HG02884 (cell line): ENCODE data around the gene EVC2.

Experiments
- ATAC-seq: cut with Tn5 transposase; IDR thresholded peaks from one replicate; pipeline ENCODE4 v1.9.1; 2021; ENCODE audit warnings: mild to moderate bottlenecking, moderate library complexity; ENCODE audit not compliant: unreplicated experiment

EVC2 gene

DNA sequence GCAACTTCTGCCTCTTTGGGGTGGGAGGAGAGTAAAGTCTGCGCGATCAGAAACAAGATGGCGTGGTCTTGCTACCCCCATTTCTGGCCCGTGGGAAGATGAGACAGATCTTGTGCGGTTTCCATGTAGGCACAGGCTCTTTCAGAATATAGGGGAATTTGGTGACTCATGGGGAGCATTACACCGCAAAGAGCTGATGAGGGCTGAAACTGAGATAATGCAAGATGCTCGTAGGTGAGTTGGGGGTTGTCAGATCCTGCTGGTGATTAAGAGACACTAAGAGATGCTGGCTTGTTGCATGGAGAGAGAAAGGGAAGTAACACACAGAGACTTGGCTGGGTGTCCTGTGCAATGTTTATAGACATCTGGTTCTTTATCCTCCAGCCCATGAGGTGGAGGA lies 4.2 kb upstream of the EVC2 start:
- ATAC-seq = no peak

DNA sequence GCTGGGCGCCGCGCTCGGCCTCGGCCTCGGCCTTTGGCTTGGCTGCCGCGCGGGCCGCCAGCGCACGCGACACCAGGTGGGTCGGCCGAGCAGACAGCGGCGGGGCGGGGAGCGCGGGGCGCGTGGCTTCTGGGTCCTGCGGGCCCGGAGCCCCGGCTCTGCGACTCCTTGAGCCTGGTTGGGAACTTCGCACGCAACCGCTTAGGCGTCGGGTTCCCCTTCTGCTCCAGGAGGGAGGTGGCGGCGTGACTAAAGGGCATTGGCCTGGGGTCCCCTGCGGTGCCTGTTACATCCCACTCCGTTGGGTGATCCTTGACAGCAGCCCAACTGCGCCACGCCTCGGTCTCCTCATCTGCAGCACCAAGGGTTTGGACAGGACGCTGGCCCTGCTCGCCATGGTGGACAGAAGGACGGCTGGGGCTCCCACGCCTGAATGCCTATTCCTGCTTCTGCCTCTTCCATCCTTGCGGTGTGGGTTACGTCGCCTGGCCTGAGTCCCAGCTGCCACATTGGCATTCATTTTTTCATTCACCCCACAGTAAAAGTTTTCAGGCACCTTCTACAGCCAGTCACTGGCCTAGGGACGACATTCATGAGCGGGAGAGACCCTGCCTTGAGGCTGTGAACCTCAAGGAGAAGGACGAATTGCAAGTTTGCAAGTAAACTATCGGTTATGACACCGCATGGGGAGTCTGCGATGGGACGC lies 3.3 kb upstream of the EVC2 start:
- ATAC-seq = no peak

DNA sequence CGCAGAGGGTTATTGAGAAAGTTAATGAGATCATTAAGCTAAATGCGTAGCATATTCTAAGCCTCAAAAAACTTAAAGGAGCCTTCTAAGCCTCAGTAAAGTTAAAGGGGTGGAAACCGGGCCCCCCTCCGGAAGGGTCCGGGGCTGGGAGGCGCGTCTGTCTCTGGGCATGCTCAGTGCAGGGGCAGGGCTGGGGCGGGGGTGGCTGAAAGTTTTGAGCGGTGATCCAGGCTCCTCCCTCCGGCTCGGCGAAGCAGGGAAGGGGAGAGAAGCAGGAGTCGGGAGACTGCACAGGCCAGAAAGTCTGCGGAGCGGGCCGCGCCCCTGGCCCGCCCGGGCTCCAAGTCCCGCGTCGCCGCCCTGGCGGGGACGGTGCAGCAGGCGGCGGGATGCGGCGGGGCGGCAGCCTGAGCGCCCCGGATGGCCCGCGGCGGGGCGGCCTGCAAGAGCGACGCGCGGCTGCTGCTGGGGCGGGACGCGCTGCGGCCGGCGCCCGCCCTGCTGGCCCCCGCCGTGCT lies 2.7 kb upstream of the EVC2 start, which contains the start of gene EVC:
TSS of gene EVC (plus strand) at position 241 of the 518 bp plus-strand sequence. CDS start at position 421, 180 bp downstream.
- no peak for ATAC-seq

DNA sequence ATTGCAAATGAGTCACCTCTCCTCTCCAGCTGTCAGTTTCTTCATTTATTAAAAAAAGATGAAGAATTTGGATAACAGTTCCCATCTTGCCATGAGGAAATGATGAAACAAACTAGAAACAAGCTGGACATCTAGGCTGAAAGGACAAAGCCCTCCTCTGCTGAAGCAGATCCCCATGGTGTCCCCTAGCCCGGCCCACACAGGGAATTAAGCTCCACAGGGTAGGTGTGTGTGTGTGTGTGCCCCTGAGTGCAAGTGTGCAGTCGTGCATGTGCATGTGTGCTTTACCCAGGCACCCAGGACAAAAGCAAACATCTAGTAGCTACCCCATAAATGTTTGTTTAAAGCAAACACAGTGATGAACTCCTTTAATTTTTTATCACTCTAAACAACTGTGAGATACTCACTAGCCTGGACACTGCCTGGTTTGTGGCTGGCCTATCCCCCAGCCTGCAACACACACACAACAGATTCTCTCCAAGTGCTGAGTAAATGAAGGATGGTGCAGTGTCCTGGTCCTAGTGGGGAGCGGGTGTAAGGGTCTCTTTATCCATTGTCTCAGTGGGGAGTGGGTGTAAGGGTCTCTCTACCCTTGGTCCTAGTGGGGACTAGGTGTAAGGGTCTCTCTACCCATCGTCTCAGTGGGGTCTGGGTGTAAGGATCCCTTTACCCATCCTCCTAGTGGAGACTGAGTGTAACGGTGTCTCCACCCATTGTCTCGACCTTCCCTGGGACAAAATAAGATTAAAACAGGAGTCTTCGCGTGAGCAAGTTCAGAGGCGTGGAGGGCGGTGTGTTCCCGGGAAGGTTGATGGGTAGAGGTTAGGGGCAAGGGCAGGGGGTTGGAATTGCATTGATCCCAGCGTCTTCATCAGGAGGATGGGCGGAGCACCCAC lies 2.0 kb upstream of the EVC2 start:
- no peak for ATAC-seq

DNA sequence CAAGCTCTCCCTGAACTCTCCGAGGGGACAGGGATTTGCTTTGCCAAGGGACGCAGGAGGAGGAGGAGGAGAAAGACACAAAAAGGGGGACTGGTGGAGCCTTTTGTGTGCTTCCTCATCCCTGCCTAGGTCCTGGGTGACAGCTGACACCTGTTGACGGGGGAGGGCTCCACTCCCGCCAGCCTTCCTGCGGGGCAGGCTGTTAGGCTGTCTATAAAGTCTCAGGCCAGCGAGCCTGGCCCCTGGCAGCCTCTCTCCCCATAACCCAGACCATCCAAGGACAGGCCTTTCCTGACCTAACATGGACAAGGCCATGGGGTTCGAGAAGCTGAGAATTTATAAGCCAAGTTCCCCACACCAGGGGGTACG lies 832 bp upstream of the EVC2 start:
- no peak for ATAC-seq

DNA sequence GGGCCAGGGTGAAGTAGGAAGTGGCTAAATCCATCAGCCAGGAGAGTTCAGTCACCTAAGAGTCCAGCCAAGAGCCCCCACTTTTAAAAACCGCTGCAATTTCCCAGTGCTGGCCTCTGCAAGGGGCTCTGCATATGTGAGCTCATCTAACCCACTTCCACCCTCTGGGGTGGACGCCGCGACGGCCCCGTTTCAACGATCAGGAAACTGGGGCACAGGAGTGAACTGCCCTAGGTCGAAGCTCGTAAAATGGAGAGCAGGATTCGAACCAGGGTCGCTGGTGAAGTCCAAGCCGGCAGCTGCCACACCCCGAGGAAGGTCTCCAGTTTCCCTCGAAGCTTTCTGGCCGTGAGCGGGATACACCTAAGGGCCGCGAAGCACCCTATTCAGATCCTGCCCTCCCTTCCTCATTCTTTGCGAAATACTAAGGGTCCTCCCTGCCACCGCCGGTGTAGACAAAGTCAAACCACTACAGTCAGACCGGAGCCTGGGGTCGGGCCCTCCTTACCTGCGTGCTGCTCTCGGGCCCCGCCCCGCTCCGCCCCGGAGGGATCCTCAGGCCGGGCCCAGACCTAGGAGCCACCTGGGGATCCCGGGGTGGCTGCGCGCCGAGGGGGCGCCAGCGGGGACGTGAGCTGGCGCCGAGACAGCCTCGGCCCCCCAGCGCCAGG lies 446 bp downstream of the EVC2 start:
- no peak for ATAC-seq

DNA sequence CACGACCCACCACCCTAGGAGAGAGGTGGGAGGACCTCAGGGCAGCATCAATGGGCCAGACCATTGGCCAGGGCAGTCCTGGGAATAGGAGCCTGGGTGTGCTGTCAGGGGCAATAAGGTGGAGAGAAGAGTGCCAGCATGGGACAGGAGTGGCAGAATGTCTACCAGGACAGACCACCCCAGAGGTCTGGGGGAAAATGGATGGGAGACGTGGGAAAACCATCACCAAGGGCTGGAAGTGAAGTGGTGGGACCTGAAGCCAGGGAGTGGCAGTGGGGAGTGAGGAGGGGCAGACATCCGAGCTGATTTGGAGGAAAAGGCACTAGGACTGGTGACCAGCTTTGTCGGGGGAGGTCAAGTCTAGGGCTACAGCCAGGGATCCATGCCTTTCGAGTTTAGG lies 993 bp downstream of the EVC2 start:
- ATAC-seq = no peak

DNA sequence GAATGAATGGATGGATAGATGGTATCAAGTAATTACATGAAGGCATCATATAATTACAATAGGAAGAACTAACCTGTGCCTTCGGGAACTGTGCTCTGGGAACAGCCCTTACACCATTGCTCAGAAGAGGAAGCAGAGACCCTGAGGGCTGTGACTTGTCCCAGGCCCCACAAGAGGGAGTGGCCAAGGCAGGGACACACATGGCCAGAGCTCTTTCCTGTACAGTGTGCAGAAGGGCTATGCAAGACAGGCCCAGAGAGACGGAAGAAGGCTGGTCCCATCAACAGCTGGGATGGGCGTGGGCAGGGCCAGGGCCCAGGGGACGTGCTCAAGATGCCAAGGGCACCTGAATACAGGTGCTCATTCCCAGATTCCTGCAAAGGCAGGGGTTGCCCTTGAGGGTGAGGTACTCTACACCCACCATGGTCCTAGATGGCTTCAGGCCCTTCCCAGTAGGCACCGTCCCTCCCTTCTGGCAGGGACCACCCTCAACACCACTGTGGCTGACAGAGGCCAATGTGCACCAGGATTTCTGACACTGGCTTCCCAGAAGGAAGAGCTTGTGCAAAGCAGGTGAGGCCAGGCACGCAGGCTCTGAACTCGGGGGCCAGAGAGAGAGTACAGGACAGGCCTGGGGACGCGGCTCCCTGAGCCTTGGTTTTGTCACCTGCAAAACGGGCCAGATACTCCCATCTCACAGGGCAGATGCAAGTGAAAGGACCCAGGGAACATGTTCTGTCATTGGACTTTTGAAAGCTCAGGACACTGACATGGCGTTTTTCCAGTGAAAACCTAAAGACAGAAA lies 1.7 kb downstream of the EVC2 start:
- ATAC-seq = no peak

DNA sequence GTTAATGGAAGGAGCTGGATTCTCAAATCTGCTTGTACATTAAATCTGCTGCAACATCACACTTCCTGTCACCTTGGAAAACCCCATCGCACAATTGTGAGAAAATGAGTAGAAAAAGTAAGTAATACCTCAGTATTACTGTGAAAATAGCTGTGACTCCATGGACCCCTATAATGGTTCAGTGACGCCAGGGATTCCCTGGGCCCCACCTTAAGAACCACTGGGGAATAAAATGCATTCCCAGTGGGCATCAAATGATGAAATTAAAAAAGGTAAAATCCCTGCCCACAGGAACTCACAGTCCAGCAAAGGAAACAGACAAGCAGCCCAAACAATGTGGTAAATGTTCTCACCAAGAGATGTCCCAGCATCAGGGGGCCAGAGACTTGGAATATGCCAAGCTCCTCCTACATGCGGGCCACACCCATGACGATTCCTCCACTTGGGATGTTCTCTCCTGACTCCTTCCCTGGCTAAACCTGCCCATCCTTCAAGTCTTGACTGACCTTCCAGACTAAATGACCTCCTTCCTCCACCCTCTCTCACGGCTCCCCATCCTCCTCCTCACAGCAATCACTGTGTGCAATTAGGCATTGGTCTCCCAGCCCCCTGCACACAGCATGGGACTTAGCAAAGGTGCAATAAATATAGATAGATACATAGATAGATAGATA lies 2.6 kb downstream of the EVC2 start:
- no peak for ATAC-seq

DNA sequence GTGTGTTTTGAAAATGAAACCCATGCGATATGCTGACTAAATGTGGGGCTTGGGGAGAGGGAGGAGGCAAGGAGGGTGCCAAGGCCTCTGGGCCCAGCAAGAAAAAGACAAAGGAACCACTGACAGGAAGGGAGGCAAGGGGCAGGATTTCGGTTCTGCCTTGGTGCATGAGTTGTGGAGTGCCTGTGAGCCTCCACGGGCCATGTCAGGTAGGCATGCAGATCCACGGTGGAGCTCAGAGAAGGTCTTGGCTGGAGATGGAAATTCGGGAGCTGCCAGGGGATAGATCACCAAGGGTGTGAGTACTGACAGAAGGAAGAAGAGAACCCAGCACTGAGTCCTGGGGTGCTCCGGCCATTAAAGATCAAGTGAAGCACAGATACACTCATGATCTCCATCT lies 4.1 kb downstream of the EVC2 start:
- ATAC-seq = no peak

DNA sequence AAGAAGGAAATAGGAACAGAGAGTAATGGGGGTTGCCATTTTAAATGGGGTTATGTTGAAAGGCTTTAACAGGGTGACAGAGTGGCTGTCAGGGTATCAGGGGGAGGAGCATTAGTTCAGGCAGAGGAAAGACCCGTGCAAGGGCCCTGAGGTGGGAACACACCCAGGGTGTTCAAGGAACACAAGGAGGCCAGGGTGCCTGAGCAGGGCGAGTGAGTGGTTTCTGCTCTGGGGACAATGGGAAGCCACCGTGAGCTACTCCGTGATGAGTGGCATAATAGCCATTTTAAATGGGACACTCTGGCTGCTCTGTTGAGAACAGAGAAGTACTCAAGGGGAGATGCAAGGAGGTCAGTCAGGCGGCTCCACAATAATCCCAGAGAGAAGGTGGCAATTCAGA lies 4.5 kb downstream of the EVC2 start:
- ATAC-seq = no peak

DNA sequence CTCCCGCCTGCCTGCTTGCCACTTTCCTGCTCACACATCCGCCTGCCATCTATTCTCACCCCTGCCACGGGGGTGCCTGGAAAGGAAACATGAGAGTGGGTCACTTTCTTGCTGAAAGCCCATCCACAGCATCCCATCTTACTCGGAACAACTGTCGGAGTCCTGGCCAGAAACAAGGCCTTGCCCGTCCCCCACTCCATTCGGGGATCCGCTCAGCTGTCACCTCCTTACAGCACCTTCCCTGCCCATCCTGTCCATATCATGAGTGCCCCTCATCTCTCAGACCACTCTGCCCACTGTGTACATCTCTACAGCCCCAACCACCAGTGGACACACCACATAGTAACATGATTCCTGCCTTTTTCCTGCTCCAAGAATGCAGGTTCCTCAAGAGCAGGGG lies 6.4 kb downstream of the EVC2 start:
- no peak for ATAC-seq

DNA sequence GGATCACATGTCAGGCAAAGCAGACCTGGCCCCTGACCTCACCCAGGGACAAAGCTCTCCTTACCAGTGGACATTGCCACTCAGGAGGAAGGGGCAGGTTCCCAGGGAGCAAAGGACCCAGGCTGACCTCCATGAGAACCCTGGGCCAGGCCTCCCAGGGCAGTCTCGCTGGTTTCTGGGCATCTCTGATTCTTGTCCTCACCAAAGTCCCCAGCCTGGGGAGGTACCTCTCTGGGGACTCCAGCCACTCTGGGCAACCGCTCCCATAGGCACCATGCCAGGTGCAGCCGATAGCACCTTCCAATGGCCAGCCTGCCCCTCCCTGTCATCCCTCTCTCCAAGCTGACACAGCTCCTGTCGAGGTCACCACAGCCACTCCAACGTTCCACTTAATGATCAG lies 7.9 kb downstream of the EVC2 start:
- ATAC-seq = no peak

DNA sequence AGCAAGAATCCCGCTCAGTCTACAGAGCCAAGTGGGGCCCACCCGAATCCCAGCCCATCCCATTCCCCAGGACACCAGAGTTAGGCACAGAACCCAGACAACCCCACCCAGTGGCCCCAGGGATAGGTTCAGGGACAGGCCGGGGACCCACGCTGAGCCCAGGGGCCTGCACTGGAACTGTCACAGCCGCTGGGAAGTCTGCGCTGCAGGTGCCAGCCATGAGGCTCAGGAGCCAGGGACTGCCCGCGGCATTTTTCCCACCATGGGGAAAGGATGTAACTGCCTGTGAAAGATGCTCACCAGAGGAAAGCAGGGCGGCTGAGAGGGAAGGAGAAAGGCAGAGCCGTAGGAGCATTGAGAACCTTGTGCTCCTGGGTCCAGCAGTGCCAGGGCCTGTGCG lies 12.0 kb downstream of the EVC2 start:
- no peak for ATAC-seq

DNA sequence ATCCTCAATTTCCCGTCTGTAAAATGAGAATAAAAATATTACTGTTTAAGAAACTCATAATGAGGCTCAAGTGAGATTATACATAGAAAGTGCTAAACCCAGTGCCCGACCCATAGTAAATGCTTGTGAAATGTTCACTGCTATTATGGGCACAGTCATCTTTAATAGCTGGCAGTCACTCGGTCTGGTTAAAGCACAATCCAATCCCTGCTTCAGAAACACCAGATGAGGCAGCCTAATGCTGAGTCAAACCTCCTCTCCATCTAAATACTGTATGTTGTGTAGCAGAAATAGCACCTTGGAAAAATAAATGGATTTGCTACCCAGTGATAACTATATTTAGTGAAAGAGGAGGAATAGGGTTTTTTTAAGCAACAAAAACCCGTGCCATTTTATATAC lies 14.5 kb downstream of the EVC2 start:
- no peak for ATAC-seq

DNA sequence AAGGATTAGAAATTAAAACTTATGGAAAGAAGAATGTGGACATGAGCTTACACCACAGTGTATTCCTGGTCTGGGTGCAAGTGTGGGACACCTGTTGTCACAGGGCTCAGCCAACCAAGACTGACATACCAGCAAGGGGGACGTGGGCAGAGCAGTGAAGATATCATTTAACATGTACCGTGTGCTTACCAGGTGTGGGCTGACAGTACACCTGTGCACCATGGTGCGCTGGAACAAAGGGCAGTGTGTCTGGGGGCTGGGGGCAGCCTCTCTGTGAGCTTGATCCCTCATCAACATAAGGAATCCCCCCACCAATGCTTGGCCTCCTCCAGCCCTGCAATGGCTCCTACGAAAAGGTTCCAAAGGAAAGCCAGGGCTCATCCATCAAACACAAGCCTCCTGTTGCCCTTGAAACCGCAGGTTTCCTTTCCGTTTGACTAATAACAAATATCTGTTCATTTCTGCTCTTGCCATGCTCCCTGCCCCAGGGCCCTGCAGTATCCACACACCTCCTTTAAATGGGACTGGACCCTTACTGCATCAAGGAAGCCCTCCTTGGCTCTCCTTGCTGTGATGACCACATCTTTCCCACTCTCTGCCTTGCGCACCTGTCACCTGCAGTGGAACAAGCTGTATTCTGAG lies 16.7 kb downstream of the EVC2 start:
- ATAC-seq = no peak

DNA sequence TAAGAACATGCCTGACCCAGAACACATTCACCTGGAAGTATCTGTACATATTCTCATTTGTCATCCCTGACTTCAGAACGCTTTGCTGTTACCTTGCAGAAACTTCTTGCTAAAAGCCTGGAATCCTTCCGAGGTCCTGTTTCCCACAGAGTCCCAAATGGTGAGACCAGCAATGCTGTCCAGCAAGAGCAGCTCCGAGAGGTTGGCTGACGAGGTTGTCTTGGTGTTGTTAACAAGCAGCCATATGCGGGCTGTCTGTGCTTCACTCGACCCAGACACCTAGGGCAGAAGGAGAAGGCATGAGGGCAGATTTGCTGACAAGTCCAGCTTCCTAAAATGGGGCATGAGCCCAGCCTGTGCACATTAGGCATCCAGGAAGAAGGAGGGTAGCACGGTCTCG lies 19.3 kb downstream of the EVC2 start:
- ATAC-seq = no peak

DNA sequence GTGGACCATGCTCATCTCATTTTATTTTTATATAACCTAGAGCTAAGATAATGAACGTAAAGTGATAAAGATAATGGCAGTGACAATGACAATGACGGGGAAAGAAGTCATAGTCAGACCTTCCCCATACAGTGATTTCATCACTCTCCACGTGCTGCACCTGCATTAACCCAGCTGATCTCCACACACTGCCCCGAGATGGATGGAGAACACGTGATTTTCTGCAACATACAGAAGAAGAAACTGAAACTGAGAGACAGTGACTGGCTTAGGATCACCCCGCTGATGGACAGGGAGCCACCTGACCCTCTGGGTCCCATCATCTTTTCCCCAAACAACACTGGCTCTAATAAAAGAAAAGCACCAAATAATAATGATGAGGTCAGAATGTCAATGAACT lies 22.0 kb downstream of the EVC2 start:
- ATAC-seq = no peak

DNA sequence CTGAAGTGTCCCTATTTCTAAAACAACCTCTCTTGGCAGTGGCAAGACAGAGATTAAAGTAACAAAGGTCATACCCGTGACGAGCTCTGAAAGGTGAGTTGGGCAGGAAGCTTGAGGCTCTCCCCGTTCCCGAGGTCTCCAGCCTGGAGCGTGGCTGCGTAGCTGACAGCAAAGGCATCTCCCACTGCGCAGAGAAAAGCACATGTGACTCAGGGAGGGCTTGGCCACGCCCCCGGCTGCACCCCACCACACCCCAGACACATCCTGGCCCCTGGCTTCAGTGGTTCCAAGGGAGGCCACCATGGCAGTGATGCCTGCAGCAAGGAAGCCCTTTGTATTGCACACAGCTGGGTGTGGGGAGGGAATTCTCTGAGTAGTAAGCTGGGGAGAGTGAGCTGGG lies 23.1 kb downstream of the EVC2 start:
- ATAC-seq = no peak

DNA sequence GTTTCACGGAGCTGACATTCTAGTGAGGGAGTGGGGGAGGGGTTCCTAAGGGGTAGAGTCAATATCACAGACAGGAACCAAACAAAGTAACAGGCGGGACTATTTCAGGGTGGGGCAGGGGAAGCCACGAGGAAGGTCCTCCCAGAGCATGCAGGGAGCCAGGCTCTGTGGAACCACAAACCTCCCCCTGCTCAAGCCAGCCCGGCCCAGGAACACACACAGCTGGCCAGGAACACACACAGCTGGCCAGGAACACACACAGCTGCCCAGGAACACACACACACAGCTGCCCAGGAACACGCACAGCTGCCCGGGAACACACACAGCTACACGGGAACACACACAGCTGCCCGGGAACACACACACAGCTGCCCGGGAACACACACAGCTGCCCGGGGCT lies 24.8 kb downstream of the EVC2 start:
- no peak for ATAC-seq
